ENCODE results near the gene ALDH3A2.
"Not testable (repeated sequence)": the region's sequence is repeated elsewhere in the genome, so short reads cannot be mapped to it uniquely, and the experiment has no call there.

Gene ALDH3A2

DNA sequence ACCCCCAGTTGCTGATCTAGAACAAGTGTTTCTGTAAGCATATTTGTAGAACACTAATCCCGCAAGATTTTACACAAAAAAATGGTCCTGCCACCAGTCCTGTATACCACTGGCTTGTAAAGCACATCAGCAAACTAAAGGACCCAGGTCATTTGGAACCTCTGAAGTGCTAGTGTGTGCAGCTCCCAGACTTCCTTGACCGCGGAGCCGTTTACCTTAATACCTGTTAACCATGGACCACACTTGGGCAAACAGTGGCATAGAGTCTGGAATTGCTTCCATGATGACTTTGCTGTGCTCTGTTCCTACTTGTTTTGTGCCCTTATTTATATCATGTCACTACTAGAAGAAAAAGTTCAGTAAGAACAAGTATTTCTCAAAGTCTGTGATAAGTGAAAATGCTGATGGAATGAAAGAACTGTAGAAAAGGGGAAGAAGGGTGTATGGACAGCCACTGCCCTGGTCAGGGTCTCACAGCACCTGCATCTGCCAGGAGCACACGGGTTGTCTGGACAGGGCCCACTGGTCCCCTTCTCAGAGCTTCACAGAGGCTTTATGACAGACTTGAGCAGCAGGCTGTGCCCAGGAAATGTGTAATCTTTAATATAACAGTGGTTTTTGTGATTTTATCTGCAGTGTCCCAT lies 29.3 kb downstream of the ALDH3A2 start:
- DNase-seq (ENCODE audit: low read depth in 3 of 3, low spot score in 1 of 3) = no peak

- no peak for DNase-seq (ENCODE audit: low read depth in 3 of 3, low spot score in 1 of 3)
Observed at GRCh38 chr17:19678581-19679453, 30.3 kb downstream of the ALDH3A2 start.

DNA sequence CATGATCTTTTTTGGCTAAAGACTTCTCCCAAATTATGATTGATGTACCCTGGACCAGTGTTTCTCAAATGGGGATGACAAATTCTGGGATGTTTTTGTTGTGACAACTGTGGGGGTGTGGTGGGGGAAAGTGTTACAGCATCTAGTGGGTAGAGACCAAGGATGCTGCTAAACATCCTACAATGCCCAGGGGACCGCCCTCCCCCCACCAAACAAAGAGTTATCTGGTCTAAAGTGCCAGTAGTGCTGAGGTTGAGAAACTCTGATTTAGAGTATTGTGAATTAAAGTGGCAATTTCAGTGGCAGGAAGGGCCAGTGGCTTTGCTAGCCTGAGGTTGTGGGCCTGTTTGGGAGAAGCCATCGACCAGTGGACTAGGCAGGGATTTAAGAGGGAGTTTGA lies 34.6 kb downstream of the ALDH3A2 start:
- DNase-seq (ENCODE audit: low read depth in 3 of 3, low spot score in 1 of 3) = no peak

- not testable (repeated sequence) for DNase-seq (ENCODE audit: low read depth in 3 of 3, low spot score in 1 of 3)
Observed at GRCh38 chr17:19684909-19685580, 36.5 kb downstream of the ALDH3A2 start.

DNA sequence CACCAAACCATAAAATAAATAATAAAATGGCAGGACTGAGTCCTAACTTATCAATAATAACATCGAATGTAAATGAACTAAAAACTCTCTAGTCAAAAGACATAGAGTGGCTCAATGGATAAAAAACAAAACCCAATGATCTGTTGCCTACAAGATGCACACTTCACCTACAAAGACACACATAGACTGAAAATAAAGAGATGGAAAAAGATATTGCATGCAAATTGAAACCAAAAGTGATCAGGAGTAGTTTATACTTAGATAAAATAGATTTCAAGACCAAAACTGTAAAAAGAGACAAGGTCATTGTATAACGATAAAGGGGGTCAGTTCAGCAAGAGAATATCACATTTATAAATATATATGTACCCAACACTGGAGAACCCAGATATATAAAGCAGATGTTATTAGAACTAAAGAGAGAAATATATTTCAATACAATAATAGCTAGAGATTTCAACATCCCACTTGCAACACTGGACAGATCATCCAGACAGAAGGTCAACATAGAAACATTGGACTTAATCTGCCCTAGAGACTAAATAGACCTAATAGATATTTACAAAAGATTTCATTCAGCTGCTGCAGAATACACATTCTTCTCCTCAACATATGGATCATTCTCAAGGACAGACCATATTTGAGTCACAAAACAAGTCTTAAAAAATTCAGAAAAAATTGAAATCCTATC lies 38.0 kb downstream of the ALDH3A2 start:
- no peak for DNase-seq (ENCODE audit: low read depth in 3 of 3, low spot score in 1 of 3)

DNA sequence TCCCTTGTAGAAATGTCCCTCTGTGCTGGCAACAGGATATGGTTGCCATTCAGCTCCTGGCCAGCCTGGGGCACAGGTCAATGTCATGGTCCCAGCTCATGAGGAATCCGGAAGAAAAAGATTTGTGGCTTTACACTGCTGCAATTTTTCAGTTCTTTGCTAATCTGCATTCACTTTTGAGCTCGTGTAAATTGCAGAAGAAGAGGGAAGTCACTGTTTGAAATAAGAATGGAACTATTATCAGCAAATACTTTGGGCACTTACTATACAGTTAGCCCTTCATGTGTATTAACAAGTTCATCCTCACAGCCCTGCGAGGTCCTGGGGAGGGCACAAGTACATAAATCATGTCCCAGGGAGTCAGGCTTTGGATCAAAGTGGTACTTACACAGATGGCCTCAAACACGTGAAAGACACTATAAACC lies 53.7 kb downstream of the ALDH3A2 start:
- no peak for DNase-seq (ENCODE audit: low read depth in 3 of 3, low spot score in 1 of 3)

- DNase-seq (ENCODE audit: low read depth in 3 of 3, low spot score in 1 of 3) = no peak
Observed at GRCh38 chr17:19703106-19703827, 54.7 kb downstream of the ALDH3A2 start.

- no peak for DNase-seq (ENCODE audit: low read depth in 3 of 3, low spot score in 1 of 3)
Observed at GRCh38 chr17:19703828-19704613, 55.5 kb downstream of the ALDH3A2 start.

DNA sequence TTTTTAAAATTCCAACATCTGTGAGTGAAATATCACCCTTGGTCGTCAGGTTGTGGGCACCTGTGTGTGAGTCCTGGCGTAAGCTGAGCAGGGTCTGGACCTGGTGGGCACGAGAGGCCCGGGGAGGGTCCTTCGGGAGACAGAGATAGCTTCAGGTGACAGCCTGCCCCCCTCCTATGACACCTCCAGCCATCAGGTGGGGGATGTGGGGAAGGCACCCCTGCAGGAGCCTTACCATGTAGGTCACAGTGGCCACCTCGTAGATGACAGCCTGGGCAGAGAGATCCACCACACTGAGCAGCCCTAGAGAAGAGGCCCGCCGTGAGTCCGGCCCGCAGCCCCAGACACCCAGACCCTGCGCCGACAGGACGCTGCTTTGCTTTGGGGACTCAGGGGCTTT lies 56.6 kb downstream of the ALDH3A2 start:
- DNase-seq (ENCODE audit: low read depth in 3 of 3, low spot score in 1 of 3) = no peak

DNA sequence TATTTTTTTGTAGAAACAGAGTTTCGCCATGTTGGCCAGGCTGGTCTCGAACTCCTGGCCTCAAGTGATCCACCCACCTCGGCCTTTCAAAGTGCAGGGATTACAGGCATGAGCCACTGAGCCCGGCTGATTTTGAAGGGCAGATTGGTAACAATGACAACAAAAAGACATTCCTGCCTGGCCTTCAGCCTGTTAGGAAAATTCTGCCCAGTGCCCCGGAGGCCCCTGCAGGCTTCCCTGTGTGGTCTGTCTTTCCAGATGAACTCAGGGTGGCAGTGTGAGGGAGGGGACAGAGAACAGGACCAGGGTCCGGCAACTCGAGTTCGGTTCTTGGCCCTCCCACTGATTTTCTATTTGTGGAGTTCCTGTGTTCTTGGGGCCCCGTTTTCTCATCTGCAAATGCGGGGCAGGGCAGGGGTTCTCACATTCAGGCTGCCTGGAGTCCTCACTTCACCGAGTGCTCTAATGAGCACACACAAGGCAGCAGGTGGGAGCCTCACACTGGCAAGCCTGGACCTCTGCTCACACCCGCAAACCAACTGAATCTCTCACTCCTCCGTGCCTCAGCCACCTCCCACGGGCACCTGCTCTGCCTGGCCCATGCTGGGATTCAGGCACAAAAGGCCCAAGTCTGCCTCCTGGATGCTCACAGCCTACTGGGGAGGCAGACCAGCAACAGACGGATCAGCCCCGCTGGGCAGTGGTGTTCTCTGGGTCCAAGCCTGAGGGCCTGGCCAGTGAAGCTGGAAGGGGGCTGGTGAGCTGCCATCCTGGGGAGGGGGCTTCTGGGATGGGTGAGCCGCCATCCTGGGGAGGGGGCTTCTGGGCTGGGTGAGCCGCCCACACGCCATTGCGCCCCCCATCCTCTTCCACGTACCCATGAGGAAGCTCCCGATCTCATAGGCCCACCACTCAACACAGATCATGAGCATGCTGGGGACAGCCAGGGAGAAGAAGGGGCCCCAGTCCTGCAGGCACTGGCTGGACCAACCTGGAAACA lies 57.5 kb downstream of the ALDH3A2 start:
- DNase-seq (ENCODE audit: low read depth in 3 of 3, low spot score in 1 of 3) = no peak

- DNase-seq (ENCODE audit: low read depth in 3 of 3, low spot score in 1 of 3) = no peak
Observed at GRCh38 chr17:19706791-19707727, 58.5 kb downstream of the ALDH3A2 start.

- no peak for DNase-seq (ENCODE audit: low read depth in 3 of 3, low spot score in 1 of 3)
Observed at GRCh38 chr17:19707728-19708221, 59.2 kb downstream of the ALDH3A2 start.

DNA sequence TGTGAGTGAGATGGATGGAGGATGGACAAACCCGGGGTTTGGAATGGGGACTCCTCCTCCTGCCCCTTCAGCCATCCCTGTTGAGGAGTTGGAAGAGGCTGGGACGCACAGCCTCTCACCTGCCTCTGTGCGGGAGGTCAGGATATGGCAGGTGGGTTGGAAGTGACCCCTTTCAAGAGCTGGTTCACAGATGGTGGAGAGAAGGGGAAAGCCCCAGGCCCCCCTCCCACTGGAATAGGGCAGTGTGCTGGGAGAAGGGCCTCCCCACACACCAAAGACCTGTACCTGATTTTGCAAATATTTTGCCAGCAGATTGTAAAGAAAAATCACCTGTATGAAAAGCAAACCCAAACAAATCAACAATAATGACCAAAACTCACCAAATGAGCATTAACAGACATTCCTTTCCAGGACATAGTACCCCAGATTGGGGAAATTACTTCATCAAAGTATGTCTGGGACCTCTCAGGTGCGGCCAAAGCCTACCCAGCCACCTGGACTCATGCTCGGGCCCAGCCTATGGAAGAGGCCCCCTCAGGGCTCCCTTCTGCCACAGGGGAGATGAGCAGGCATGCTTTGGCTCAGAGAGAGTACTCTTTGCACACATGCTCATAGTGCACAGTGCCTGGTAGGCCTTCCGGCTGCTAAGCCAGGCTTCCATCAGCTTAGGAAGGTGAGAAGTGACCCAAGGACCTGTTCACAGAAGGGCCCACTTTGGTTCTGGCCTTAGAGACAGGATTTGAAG lies 60.1 kb downstream of the ALDH3A2 start:
- no peak for DNase-seq (ENCODE audit: low read depth in 3 of 3, low spot score in 1 of 3)

- DNase-seq (ENCODE audit: low read depth in 3 of 3, low spot score in 1 of 3) = no peak
Observed at GRCh38 chr17:19709841-19710240, 61.3 kb downstream of the ALDH3A2 start.

DNA sequence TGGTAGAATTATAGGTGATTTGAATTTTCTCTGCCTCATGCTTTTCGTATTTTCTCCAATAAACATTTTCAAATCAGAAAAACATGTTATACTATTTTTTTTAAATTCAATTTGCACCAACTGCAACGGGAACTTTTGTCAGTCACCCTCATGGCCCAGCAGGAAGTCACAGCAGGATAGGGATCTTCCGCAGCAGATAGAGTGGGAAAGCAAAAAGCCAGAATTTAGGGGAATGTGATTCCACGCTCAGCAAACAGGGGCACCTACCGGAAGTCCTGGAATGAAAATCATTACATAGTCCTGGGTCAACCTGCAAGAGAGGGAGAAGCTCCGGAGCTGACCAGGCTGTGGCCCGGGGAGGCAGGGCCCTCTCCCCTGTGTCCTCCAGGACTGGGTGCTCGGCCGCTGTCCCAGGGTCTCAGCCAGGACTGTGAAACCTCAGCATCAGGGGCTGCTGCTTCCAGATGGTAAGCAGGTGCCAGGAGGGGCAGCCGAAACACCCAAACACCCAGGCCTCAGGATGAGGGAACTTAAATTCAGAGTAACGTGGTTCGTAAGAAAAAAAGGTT lies 64.0 kb downstream of the ALDH3A2 start:
- no peak for DNase-seq (ENCODE audit: low read depth in 3 of 3, low spot score in 1 of 3)

DNA sequence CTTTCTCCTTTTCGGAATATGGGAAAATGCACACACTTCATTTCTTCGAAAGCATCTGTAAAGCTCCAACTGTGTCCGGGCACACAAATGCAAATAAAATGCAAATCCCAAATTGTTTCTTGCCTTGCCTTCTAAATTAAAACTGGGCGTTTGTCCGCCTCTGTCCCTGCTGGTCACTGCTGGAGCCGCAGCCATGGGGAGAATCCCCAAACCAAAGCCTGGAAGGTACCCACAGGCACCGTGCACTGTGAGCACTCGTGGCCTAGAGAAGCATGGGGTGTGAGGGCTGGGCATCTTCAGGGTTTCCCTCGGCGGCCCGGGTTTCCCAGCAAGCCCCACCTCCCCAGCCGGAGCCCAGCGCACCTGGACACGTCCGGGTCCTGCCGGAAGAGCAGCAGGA lies 64.9 kb downstream of the ALDH3A2 start:
- DNase-seq (ENCODE audit: low read depth in 3 of 3, low spot score in 1 of 3) = no peak
